NCI-H2029 (cell line): Measurements from ENCODE around the gene MEGF8.
A peak's percentile ranks its signal among the peaks of the same experiment; 100 is the strongest.

Experiments
- DNase-seq: peaks from one replicate; lab custom pipeline; 2025; lab: John Stamatoyannopoulos, UW

MEGF8 gene

DNA sequence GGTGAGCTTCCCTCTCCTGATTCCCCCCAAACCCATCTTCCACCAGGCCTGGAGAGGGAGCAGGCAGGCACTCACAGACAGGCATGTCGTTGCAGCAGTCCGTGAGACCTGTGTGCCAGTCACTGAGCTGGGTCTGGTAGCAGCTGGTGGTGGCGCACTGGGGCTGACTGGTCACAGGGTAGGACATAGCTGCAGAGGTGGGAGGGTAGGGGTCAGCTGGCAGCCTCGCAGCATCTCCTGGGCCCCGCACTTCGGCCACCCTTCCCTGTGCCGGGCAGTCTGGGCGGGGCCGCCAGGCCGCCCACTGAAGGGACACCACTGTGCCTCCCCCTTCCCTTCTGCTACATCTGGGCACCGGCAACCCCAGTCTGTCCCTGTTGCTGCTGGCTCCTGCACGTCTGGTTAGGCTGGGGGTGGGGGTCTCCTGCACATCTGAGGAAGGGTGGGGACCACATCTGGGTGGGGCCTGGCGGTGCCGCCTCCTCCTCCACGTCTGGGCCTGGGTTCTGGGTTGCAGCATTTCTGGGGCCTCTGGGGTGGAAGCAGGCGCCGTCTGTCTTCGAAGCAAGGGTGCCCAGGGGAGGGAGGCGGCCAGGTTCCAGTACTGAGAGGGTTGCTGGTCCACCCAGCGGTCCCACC is 63.5 kb downstream of the MEGF8 start:
- no peak for DNase-seq

- DNase-seq, result no peak
Measured at GRCh38 chr19:42389899-42390298, 64.5 kb downstream of the MEGF8 start, which contains the start of gene CNFN. Gene CNFN (minus strand): TSS chr19:42390297. CDS start chr19:42389037, 1,260 bp downstream.

GRCh38 chr19:42392165-42392564 is 66.7 kb downstream of the MEGF8 start:
- DNase-seq, result no peak

- DNase-seq, result no peak
Measured at GRCh38 chr19:42394751-42395150, 69.3 kb downstream of the MEGF8 start.

DNA sequence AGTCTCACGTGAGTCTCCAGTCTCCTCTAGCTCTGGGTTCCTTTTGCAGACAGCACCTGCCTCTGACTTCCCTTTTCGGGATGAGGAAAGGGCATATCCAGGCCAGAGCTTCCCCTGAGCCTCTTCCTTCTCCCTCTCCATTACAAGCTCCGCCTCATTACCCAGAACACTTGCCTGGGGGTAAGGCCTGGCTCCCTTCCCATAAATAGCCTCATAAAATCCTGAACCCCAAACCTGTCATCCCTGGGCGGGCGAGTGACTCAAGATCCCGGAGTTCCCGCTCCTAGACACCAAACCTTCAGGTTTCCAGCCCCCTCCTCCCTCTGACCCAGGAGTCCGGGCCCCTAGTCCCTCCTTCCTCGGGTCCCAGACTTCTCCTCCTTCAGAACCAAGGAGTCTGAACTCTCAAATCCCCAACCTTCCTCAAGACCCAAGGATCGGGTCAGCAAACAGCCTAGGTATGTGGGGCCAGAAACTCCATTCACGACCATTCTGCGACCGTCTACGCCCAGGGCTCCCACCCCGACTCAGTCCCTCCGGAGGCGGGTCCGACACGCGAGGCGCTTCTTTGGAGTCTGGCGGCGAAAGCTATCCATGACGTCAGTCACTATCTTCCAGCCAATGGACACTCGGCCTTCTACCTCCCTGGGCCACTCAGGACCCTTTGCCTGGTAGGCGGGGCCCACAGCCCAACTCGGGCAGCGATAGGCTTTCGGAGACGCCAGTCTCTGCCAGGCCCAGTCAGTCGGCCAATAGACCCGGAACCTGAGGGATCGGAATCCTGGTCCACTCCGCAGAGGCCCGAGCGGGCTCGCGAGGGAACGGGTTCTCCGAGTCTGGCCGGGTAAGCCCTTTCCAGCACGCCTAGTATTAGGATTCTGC is 71.2 kb downstream of the MEGF8 start:
- peak; percentile 97 for DNase-seq

GRCh38 chr19:42397263-42398166 is 72.1 kb downstream of the MEGF8 start:
- no peak for DNase-seq

DNA sequence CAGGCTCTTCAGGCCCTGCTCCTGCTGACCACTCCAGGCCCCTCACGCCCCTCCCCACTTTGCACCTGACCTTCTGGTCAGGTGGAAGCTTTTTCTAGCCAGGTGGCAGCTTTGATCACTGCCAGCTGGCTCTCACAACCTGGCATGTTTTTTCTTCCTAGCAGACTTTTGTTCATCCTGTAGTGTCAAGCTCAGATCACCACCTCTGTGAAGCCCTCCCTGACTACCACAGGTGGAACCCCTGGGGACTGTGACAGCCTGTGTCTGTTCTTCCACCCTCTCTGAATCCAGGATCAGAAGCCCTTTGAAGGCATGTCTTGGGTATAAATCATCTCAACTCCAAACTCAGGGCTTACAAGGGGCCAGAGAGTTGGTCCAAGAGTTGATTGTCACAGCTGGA is 75.0 kb downstream of the MEGF8 start:
- DNase-seq, result no peak

DNA sequence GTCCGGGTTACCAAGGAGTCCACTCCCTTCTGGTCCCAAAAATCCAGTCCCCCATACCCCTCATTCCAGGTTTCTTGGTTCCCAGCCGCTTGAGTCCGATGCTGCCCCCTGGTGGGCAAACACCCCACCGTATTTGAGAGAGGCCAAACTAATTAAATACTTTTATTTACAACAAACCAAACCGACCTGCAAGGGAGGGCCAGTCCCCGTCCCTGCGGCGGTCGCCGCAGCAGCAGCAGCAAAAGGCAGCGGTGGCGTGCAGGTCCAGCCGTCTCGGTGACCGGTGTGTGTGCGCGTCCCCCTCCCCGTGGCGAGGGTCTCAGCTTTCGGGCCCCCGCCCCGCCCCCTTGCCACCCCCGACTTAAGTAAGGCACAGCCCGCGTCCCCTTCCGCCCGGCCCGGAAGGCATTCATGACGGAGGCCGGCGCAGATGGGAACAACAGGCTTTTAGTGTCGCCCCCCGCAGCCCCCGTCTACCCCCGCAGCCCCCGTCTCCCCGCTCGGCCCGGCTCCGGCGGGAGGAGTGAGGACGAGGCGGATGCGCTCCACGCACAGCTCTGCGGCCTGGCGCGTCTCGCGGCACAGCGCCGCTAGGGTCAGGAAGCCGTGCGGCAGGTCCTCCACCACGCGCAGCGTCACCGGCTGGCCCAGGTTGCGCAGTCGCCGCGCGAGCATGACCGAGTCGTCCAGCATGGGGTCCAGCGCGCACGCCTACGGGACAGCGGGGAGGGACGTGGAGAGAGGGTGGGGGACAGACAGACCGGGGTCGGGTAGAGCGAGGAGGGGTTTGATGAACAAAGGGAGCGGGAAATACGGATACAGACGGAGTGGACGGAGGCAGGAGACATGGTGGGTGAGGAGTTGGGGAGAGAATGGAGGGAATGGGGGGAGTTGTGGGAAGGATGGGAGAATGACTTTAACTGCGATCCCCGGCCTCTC is 76.2 kb downstream of the MEGF8 start:
- DNase-seq, result peak; percentile 53

- no peak for DNase-seq
Measured at GRCh38 chr19:42402376-42403116, 77.1 kb downstream of the MEGF8 start.

DNA sequence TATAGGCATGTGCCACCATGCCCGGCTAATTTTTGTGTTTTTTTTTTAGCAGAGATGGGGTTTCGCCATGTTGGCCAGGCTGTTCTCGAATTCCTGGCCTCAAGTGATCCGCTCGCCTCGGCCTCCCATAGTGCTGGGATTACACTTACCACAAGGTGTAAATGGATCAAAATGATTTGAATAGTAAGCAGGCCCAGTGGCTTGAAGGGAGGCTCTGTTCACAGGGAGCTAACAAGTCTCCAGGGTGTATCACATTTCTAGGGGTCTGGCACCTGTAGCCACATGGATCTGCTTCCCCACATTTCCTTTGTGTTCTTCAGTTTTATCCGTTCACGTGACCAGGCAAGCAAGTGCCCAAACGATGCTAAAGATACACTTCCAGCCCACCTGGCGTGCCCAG is 78.2 kb downstream of the MEGF8 start:
- DNase-seq, result no peak

DNA sequence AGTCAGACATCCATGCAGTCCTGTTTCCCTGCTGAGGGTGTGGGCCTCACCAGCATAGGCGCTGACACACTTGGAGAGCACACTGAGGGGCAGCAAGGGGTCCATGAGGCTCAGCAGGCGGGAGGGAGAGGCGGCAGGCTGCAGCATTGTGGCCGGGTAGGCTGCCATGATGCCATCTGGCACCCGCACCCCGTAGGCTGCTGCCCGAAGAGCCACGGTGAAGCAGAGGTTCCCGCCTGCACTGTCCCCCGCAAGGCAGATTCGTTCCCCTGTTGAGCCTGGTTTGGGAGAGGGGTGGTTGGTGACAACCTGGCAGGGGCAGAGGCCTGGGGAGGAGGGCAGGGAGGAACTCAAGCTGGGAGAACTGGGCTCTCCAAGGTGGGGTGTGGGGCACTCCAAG is 80.7 kb downstream of the MEGF8 start:
- no peak for DNase-seq

DNA sequence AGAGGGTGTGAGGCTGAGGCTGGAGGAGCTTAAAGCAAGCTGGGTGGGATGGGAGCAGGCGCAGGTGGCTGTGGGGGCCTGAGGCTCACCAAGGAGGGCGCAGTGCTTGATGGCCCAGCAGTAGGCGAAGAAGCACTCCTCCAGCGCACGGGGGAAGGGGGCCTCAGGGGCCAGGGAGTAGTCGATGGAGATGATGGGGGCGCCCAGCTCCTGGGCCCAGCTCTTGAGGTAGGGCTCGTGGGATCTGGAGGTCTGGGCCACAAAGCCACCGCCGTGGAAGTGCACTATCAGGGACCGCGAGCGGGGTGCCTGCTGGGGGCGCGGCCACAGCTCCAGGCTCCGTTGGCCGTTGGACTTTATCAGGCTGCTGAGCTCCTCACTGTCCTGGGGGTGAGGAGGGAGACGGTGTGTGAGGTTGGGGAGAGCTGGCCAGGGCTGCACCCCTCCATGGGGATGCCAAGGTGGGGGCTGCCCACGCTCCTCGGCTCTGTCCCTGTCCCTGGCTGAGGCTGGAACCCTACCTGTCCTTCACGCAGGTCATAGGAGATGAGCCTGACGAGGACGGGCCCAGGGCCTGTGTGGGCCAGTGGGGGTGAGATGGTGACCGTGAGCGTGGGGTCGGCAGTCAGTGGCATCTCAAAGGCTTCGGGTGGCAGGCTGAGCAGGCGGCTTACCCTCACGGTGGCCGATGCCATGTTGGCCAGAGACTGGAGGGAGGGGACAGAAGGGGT is 81.8 kb downstream of the MEGF8 start:
- no peak for DNase-seq

DNA sequence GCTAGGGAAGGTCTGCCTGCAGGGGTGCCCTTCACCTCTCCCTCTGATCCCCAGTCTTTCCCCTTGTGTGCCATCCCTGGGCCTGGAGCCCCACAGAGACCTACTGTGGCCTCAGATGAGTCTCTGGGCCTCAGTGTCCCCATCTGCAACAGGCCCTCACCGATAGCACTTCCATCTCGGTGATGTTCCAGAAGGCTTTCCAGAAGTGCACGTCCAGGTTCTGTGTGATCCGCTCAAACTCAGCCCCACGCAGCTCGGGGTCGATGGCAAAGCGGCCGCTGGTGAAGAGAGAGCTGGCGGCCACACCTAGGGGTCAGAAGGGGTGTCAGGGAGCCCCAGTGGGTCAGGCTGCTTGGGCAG is 82.4 kb downstream of the MEGF8 start:
- no peak for DNase-seq

- DNase-seq, result no peak
Measured at GRCh38 chr19:42409477-42409876, 84.0 kb downstream of the MEGF8 start.

DNA sequence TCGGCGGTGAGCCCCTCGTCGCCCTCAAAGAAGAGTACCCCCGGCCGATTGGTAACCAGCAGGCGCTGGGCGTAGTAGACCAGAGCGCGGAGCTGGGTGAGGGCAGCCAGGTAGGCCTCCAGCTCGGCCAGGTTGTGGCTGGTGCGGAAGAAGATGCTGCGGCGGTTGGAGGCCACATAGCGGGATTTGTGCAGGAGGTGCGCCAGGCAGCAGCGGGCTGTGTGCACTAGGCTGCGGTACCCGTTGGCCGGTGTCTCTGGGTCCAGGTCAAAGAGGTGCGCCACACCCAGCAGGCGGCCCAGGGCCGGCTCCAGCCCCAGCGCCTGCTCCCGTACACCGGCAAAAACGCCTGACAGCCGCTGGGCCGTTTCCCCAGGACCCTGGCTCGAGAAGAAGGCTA is 84.9 kb downstream of the MEGF8 start:
- DNase-seq, result no peak

GRCh38 chr19:42411581-42412178 is 86.2 kb downstream of the MEGF8 start:
- no peak for DNase-seq

GRCh38 chr19:42412227-42412626 is 86.8 kb downstream of the MEGF8 start:
- DNase-seq, result no peak

GRCh38 chr19:42412661-42413076 is 87.2 kb downstream of the MEGF8 start:
- no peak for DNase-seq

GRCh38 chr19:42419309-42419708 is 93.9 kb downstream of the MEGF8 start:
- no peak for DNase-seq
